Renal pelvis (tissue), 4 donors: Measurements from ENCODE around the gene PPP1R37. TPM values are rescaled to one million over a fixed set of nuclear protein-coding genes. Genes with fewer than 3 reads are reported as not detected.

Experiments
- DNase-seq: peaks from one replicate; pipeline ENCODE4 v3.0.0-alpha.2; 2013
- polyA plus RNA-seq, 3 donors: library from polyadenylated mRNA; unstranded; fragments of 120-200 nt; gene quantifications; one replicate each; pipeline ENCODE4 v1.2.1, GENCODE V29; 2013; ENCODE audit not compliant: insufficient read length in 3 of 3

Gene PPP1R37
- polyA plus RNA-seq, 3 donors: 31.8 to 37.5 (median 35.4) TPM

DNA sequence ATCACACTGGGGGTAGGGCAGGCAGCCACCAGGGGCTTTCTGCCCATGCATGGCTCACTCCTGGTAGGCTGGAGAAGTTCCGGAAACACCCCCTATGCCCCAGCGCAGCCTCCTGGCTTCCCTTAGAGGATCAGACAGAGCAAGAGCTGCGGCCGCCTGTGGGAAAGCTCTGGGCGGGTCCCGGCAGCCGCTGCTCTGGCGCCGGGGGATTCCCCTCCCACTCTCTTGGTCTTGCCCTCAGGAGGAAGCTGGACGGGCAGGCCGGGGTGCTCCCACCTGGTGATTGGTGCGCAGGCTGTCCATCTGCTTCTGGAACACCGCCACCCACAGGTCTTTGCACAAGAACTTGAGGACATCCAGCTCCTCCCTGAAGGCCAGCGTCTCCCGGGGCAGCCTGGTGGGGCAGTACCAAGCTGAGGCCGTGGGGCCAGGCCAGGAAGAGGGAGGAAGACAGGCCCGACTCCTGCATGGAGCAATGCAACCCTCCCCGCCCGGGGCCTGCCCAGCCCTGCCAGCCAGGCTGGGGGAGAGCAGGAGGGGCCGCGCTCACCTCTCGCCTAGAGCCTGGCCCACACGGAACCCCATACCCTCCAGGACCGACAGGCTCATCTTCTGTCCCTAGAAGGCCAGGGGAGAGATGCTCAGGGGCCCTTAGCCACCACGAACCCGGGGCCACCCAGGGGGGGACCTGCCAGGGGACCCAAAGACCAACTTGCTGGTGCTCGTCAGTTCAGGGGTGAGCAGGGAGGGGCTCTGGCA lies 71.8 kb downstream of the PPP1R37 start:
- DNase-seq: peak; percentile 22

DNA sequence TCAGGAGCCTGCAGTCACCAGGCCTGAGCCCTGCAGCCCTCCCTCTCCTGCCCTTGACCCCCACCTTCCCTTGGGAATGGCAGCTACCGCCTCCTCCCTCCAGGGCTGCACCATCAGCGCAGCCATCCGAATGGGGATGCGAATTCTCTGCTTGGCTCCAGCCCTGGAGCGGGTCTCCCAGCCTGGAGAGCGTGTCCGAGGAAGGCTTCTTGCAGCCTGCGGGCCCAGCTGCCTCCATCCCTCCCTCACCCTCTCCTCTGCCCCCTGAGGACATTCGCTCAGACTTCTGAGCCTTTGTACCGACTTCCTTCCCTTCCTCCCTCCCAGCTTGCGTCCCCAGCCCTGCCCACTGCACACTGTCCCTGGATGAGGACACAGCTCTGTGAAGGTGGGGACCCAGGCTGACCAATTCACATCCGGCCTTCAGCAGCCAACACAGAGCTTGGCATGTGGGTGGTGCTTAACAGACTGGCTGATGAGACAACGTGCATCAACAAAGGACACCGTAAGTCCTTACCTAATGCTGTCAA lies 73.8 kb downstream of the PPP1R37 start:
- no peak for DNase-seq

DNA sequence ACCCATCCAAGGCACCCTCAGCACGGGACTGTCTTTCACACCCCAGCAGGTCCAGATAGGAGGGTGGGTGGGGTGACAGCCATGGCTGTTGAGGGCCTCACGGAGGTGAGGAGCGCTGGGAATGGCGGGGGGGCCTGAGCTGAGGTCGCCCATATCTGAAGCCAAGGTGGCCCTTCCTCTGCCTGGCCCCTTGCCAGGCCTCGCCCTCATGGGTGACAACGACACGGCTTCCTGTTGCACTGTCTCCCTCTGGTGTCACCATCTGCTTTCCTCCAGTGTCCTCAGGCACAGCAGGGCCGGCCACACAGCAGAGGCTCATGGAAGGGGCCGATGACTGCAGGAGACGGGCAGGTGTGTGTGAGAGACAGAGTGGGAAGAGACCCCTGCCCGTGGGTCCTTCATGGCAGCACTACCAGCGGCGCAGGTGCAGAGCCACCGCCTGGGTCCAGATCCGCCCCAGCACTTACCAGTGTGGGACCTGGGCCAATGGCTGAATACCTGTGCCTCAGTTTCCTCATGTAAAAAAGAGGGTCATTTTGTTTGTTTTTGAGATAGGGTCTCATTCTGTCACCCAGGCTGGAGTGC lies 75.9 kb downstream of the PPP1R37 start:
- DNase-seq: no peak

DNA sequence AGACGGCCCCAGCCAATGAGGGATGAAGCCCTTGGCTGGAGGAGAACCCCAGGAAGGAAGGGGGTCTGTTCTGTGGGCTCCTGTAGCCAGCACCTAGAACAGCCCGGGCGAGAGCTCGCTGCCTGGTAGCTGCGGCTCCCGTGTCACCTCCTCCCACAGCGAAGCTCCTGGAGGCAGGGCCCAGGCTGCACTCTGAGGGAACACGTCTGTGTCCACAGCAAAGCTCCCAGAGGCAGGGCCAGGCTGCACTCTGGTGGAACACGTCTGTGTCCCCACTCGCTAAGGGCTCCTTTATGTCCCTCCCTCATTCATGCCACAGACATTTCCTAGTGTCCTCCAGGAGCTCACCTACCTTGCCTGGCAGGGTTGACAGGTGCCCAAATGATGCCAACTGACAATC lies 76.6 kb downstream of the PPP1R37 start:
- no peak for DNase-seq

DNA sequence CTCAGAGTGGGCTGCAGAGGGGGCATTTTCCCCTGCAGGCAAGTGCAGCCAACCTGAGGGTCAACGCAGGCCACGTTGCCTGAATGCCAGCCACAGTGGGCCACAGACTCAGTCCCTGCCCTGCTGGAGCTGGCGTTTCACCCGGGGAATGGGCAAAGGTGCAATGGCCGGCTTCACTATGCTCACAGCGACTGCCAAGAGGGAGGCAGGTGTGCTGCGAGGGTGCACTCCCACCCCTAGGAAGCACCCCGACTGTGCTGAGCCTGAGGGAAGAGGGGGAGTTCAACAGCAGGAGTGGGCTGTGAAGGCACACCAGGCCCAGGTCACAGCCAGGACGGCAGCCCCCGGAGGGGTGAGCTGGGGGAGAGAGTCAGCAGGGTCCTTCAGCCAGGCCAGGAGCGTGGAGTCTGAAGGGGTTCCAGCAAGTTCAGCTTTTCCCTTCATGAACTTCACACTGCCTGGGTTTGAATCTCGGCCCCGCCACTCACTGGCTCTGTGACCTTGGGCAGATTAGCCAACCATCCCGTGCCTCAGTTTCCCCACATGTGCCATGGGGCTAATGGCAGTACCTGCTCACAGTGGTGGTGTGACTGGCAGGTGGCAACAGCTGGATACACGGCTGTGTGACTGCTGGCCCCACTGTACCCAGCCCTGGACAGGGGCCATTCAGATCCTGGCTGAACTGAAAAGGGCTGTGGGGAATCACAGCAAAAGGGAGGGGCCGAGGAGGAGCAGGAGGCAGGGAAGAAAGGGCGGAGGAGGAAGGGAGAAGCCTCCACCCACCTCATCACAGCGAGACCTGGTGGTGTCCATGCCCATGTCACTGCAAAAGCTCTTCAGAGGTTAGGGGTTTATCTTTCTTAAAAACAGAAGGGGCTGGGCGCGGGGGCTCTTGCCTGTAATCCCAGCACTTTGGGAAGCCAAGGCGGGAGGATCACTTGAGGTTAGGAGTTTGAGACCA lies 77.4 kb downstream of the PPP1R37 start:
- DNase-seq: no peak

DNA sequence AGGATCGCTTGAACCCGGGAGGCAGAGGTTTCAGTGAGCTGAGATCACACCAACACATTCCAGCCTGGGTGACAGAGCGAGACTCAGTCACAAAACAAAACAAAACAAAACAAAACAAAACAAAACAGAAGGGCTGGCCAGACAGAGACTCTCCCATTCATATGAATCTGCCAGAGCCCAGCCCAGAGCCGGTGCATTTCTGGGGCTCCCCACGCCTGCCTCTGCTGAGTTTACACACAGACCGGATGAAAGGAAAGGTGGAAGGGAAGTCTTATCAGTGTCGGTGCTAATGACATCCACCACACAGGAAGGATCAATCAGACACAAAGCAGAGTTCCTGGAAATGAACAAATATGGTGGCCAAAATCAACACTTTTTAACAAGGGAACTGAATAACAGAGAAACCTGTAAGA lies 78.2 kb downstream of the PPP1R37 start:
- no peak for DNase-seq

DNA sequence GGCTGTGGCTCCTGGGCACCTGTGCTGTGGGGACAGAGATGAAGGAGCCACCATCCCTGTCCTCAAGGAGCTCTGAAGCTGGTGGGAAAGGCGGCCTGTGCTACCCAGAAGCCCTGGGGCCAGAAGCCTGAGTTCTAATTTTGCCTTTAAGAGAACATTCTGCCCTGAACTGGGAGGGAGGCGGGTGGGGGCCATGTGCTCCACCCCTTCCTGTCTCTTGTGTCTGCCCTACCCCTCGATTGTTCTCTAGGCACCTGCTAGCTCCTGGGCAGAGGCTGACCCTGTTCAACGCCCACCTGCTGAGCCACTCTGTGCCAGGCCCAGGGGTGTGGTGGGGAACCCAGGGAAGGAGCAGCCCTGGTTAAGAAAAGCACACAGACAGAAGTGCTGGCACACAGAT lies 79.2 kb downstream of the PPP1R37 start:
- DNase-seq: no peak

DNA sequence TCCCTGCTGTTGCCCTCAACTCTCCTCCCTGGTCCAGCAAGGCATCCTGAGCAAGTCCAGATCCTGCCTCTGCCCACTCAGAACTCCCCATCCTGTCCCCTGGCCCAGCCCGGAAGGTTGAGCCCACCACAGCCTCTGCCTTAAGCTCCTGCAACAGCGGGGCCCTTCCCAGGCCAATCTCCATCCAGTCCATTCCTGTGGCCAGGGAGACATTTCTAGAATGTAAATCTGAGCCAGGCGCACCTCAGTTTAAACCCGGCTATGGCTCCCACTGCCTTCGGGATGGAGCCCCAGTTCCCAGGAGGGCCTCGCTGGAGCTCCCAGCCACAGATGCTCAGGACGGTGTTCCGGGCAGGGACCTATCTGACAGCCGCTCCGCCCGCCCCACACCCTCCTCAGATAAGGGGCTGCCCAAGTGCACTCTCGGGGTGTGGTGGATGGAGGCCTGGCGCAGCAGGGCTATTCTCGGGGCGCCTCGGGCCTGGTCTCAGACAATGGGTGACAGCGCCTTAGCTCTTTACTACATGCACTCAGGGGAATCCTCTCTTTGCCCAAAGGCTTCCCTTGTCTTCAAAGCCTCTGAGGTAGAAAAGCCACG lies 79.7 kb downstream of the PPP1R37 start:
- no peak for DNase-seq

DNA sequence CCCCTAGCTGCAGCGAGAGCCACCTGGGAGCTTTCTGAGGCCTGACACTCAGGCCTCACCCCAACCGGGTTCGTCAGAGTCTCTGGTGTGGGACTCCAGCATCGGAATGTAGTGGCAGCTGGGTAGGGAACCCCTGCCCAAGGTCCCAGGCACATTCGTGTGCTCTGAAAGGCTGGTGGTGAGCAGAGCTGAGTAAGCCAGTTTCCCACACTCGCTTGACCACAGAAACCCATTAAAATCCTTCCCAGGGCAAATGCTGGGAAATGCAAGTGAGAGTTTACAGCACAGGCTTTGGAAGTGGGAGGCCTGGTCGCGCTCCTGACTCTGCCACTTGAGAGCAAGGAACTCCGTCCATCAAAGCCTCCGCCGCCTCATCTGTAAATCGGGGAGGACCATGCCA lies 80.8 kb downstream of the PPP1R37 start:
- no peak for DNase-seq

DNA sequence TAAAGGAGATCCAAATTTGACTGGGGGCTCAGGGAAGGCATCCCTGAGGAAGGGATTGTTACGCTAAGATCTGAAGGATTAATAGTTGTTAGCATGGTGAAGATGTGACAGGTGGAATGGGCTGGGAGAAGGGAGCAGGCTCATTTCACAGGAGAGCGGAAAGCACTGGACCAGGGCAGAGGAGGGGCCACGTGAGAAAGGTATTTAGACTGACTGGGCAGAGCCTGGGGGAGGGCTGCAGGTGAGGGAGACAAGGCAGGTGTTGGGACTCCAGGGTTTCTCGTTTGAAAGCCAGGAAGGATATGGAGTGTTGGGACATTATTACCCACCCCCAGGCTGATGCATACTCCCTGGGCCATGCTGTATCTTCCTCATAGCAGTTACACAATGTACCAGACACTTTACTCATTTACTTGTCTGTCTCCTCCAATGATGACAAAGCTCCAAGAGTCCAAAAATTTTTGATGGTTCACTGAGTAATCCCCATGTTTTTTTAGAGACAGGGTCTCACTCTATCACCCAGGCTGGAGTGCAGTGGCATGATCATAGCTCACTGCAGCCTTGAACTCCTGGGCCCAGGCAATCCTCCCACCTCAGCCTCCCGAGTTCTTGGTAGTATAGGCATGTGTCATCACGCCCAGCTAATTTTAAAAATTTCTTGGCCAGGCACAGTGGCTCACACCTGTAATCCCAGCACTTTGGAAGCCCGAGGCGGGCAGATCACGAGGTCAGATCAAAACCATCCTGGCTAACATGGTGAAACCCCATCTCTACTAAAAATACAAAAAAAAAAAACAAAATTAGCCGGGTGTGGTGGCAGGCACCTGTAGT lies 82.8 kb downstream of the PPP1R37 start:
- peak; percentile 35 for DNase-seq

DNA sequence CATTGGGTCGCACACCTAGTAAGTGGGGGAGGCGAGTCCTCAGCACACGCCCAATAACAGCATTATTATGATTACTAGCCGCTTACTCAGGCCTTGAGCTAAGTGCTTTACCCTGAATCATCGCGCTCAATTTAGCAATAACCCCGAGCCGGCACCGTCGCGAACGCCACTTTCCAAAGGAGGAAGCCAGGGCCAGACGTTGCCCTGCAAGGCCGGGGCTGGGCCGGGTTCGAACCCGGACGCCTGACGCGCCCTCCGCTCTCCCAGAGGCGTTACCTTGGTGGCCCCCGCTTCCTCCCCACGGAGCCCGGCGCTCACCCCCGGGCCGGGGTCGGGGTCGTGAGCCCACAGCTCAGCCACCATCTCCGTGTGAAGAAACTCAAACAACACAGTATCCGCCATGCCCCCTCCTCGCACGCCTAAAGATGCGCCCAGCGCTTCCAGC lies 84.9 kb downstream of the PPP1R37 start, which contains the start of gene TRAPPC6A:
Gene TRAPPC6A (minus strand): TSS at position 421 of the 445 bp plus-strand sequence. CDS start 19 bp downstream, at position 402.
- DNase-seq: no peak

DNA sequence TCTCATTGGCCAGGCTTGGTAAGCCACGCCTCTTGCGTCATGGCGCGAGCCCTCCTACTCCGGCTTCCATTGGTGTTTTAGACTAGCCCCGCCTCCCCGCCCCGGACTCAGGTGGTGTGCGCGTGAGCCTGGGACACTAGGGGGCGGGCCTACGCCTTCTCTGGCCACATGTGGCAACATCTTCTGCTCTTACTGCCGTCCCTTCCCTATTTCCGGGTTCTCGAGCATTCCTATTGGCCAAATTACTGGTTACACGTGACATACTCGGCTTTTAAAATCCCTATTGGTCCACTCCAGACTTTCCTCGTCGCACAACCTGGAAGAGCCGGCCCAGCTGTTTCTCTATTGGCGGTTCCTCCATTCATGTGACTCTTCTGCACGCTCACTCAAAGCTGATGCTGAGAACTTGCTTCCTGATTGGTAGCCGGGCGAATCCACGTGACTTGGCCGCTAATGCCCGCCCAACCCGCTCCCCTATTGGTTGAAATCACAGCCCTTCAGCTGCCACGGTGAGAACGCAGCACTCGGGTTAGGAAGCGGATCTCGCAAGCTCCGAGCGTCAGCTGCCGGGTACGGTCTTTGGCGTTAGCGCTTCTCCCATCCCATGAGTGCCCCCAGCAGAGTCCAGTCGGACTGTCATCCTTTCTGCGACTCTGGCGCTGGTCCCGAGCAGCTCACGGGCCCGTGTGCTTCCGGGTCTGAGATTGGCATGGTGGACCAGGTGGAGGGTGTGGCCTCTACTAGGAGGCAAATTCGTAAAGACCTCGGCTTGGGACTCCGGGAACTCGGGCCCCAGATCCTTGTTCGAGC lies 85.5 kb downstream of the PPP1R37 start, which contains the start of gene BLOC1S3:
Gene BLOC1S3 (plus strand): TSS at position 523 of the 810 bp plus-strand sequence. CDS start 513 bp downstream, outside the sequence.
- DNase-seq: peak; percentile 100

DNA sequence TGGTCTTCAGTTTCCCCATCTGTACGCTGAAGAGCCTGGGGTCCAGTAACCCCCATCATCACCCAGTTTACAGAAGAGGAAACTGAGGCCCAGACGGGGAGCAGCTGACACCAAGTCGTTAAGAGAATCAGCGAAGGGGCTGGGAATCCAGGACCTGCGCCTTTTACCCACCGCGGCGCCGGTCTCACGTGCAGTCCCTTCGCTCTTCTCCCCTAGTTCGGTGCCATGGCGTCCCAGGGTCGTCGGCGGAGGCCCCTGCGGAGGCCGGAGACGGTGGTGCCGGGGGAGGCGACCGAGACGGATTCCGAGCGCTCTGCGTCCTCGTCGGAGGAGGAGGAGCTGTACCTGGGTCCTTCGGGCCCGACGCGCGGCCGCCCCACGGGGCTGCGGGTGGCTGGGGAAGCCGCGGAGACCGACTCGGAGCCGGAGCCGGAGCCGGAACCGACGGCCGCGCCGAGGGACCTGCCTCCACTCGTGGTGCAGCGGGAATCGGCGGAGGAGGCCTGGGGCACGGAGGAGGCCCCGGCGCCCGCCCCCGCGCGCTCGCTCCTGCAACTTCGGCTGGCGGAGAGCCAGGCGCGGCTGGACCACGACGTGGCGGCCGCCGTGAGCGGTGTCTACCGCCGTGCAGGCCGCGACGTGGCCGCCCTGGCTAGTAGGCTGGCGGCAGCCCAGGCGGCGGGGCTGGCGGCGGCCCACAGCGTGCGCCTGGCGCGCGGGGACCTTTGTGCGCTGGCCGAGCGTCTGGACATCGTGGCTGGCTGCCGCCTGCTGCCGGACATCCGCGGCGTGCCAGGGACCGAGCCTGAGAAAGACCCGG lies 86.3 kb downstream of the PPP1R37 start:
- DNase-seq: peak; percentile 24

DNA sequence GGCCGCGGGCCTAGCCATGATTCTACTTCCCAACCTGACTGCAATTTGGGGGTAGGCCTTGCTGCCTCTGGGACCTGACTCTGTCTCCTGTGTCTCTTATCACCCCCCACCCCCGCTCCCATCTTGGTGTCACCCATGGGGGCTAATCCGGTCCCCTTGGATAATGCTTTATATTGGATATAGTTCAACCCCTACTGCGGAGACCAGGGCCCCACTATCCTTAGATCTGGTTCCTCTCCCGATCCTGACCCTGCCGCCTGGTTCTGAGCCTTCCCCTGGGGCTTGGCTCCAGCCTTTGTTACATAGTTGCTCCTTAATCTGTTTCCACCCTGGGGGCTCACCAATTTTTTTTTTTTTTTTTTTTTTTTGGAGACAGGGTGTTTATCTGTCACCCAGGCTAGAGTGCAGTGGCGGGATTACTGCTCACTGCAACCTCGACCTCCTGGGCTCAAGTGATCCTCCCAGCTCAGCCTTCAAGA lies 87.0 kb downstream of the PPP1R37 start:
- DNase-seq: no peak

DNA sequence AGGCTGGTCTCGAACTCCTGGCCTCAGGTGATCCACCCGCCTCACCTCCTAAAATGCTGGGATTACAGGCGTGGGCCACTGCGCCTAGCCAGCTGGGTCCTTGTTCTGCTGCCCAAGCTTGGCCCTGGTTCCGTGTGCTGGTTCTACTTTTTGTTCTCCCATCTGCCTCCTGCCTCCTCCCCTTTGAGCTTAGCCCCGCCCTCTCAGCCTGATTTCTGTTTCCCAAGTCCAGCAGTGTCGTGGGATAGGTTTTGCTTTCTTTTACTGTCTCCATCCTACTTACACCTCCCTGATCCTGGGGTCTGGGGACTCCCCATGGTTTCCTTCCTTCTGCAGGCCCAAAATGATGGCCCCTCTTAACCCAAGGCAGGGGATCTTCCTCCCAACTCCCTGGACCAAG lies 88.0 kb downstream of the PPP1R37 start:
- DNase-seq: no peak

DNA sequence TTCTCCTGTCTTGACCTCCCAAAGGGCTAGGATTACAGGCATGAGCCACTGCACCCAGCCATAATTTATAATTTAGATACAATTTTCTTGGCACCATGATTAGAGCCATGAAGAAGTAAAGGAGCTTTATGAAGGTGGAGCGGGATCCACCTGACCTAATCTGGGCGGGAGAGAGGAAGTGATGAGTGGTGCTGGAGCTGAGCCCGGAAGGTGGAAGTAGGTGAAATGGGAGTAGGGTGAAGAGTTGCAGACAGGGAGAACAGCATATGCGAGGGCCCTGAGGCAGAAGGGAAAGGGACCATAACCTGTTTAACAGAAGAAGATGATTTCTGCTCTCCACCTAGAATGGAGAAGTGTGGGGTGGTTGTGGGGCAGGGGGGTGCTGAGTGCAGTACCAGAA lies 89.8 kb downstream of the PPP1R37 start:
- DNase-seq: no peak

DNA sequence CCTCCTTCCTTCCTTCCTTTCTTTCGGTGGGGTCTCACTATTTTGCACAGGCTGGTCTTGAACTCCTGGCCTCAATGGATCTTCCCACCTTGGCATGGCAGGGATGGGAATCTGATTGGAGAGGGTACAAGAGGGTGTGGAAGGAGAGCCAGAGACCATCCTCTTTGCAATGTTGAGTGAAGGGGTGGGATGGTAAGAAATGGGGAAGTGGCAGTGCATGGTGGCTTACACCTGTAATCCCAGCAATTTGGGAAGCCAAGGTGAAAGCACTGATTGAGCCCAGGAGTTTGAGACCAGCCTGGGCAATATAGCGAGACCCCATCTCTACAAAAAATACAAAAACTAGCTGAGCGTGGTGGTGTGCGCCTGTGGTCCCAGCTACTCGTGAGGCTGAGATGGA lies 91.1 kb downstream of the PPP1R37 start:
- no peak for DNase-seq

DNA sequence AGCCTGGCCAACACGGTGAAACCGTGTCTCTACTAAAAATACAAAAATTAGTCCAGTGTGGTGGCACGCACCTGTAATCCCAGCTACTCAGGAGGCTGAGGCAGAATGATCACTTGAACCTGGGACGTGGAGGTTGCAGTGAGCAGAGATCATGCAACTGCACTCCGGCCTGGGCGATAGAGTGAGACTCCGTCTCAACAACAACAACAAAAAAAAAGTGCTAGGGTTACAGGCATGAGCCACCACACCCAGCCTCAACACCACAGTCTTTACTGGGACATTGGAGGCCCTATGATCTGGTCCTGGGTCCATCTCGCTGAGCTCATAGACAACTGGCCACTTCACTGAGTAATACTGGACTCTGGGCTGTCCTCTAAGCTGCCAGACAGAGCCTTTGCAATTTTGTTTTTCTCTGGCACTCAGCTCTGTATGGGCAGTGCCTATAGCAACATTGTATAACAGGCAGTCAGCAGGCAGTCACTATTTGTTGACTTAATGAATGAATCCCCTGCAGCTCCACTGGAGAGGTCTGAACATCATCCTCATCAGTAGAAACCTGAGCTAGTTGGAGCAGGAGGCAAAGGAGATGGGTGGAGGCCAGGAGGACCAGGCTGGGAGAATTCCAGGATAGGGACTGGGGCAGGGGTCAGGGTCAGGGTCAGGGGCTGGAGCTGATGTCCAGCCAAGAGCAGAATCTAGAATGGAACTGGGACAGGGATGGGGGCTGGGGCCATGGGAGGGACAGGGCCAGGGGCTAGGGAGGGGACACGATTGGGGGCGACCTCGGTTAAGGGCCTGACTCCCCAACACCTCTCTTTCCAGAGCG lies 93.7 kb downstream of the PPP1R37 start:
- DNase-seq: no peak
